Stomach smooth muscle (tissue), 2 donors: ENCODE results near the gene LAMA5.

Experiments
- H3K27ac ChIP-seq: one replicate; pipeline ENCODE4 v1.7.0; 2013; ENCODE audit warnings: mild to moderate bottlenecking, low read length, inconsistent platforms
- H3K27me3 ChIP-seq, 2 donors: one replicate each; pipeline ENCODE4 v1.7.0; 2013; ENCODE audit warnings: low read length in 2 of 2; ENCODE audit not compliant: insufficient read depth in 2 of 2, control insufficient read depth in 1 of 2
- H3K36me3 ChIP-seq, 2 donors: one replicate each; pipeline ENCODE4 v1.7.0; 2013; ENCODE audit warnings: low read length in 2 of 2; ENCODE audit not compliant: control insufficient read depth in 2 of 2, insufficient read depth in 2 of 2
- H3K4me1 ChIP-seq: one replicate; pipeline ENCODE4 v1.7.0; 2013; ENCODE audit warnings: low read length; ENCODE audit not compliant: control insufficient read depth, insufficient read depth
- H3K4me3 ChIP-seq, 2 donors: one replicate each; pipeline ENCODE4 v1.7.0; 2013; ENCODE audit warnings: low read length in 2 of 2
- H3K9ac ChIP-seq, 2 donors: one replicate each; pipeline ENCODE4 v1.7.0; 2013; ENCODE audit warnings: low read length in 2 of 2, mild to moderate bottlenecking in 1 of 2
- H3K9me3 ChIP-seq, 2 donors: one replicate each; pipeline ENCODE4 v1.7.0; 2013; ENCODE audit warnings: low read length in 2 of 2; ENCODE audit not compliant: control insufficient read depth in 2 of 2
- donor health status: healthy.
- donor health status: Pancreatic carcinoma.

The LAMA5 gene

GRCh38 chr20:62321521-62321948 is 45.6 kb downstream of the LAMA5 start:
- Histone ChIP-seq H3K27ac (no peak overlapping the region), H3K9ac (no peak overlapping the region), H3K4me1 (no peaks in the 10 kb centered on the region), H3K27me3 (no peaks in the 10 kb centered on the region), H3K9me3 (no peaks in the 10 kb centered on the region), H3K4me3 (no peak overlapping the region), H3K36me3 (peaks cover 47 to 50% of the 10 kb centered on the region in 2 donors)

GRCh38 chr20:62320581-62321354 is 46.3 kb downstream of the LAMA5 start:
- Histone ChIP-seq H3K9me3 (no peaks in the 10 kb centered on the region), H3K36me3 (peaks cover 48 to 51% of the 10 kb centered on the region in 2 donors), H3K27ac (no peak overlapping the region), H3K27me3 (no peaks in the 10 kb centered on the region), H3K4me3 (no peak overlapping the region), H3K4me1 (no peaks in the 10 kb centered on the region), H3K9ac (no peak overlapping the region)

DNA sequence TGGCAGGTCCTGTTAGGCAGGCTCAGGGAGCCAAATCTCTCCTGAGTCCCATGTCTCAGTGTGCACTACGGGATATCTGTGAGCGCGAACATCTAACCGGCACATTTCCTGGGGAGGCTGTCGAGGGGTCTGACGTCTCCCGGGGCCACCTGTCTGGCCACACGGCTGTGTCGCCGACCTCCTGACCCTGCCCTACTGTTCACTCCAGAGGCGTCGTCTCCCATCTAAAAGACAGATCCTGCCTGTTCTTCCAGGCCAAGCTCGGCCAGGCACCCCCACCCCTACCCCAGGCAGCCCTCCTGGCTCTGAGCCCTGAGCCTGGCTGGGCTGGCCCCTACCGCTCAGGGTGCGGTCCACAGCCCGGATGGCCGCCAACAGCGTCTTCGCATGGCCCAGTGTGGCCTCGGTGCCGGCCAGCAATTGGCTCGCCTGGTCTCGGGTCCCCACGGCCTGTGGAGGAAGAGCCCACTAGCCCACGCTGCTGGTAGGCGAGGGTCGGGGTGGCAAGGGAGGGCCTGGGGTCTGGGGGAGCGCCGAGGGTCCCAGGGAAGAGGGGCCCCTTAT is 47.7 kb downstream of the LAMA5 start:
- peaks cover 46 to 53% of the 10 kb centered on the region in 2 donors for H3K36me3 ChIP-seq
- H3K27me3 ChIP-seq, result no peaks in the 10 kb centered on the region
- peak overlapping the region; percentile 24 for H3K27ac ChIP-seq
- H3K4me1 ChIP-seq, result no peaks in the 10 kb centered on the region
- no peak overlapping the region for H3K4me3 ChIP-seq
- no peak overlapping the region for H3K9ac ChIP-seq
- H3K9me3 ChIP-seq, result no peaks in the 10 kb centered on the region

- no peaks in the 10 kb centered on the region for H3K4me1 ChIP-seq
- H3K36me3 ChIP-seq, result peaks cover 39 to 51% of the 10 kb centered on the region in 2 donors
- peak overlapping the region; percentile 24 for H3K27ac ChIP-seq
- no peak overlapping the region for H3K4me3 ChIP-seq
- H3K27me3 ChIP-seq, result no peaks in the 10 kb centered on the region
- H3K9me3 ChIP-seq, result no peaks in the 10 kb centered on the region
- H3K9ac ChIP-seq, result no peak overlapping the region
These were observed 48.4 kb downstream of the LAMA5 start for GRCh38 chr20:62318400-62319345.

- Histone ChIP-seq H3K27ac (no peak overlapping the region), H3K4me3 (no peak overlapping the region), H3K27me3 (no peaks in the 10 kb centered on the region), H3K36me3 (peaks cover 45 to 60% of the 10 kb centered on the region in 2 donors), H3K9ac (no peak overlapping the region), H3K4me1 (no peaks in the 10 kb centered on the region), H3K9me3 (no peaks in the 10 kb centered on the region)
These were observed 49.9 kb downstream of the LAMA5 start for GRCh38 chr20:62317167-62317655.

- H3K36me3 ChIP-seq, result peaks cover 51 to 65% of the 10 kb centered on the region in 2 donors
- no peak overlapping the region for H3K9ac ChIP-seq
- no peaks in the 10 kb centered on the region for H3K27me3 ChIP-seq
- no peaks in the 10 kb centered on the region for H3K4me1 ChIP-seq
- H3K9me3 ChIP-seq, result no peaks in the 10 kb centered on the region
- no peak overlapping the region for H3K27ac ChIP-seq
- H3K4me3 ChIP-seq, result no peak overlapping the region
These were observed 50.6 kb downstream of the LAMA5 start for GRCh38 chr20:62316331-62317166.

GRCh38 chr20:62315773-62316172 is 51.3 kb downstream of the LAMA5 start:
- no peaks in the 10 kb centered on the region for H3K27me3 ChIP-seq
- no peaks in the 10 kb centered on the region for H3K9me3 ChIP-seq
- H3K4me3 ChIP-seq, result no peak overlapping the region
- H3K27ac ChIP-seq, result no peak overlapping the region
- H3K9ac ChIP-seq, result no peak overlapping the region
- H3K36me3 ChIP-seq, result peaks cover 55 to 71% of the 10 kb centered on the region in 2 donors
- H3K4me1 ChIP-seq, result no peaks in the 10 kb centered on the region

- Histone ChIP-seq H3K27ac (no peak overlapping the region), H3K9me3 (no peaks in the 10 kb centered on the region), H3K36me3 (peaks cover 51 to 64% of the 10 kb centered on the region in 2 donors), H3K4me3 (no peak overlapping the region), H3K4me1 (peaks cover 2% of the 10 kb centered on the region), H3K27me3 (no peaks in the 10 kb centered on the region), H3K9ac (no peak overlapping the region)
These were observed 52.3 kb downstream of the LAMA5 start for GRCh38 chr20:62314711-62315302.

DNA sequence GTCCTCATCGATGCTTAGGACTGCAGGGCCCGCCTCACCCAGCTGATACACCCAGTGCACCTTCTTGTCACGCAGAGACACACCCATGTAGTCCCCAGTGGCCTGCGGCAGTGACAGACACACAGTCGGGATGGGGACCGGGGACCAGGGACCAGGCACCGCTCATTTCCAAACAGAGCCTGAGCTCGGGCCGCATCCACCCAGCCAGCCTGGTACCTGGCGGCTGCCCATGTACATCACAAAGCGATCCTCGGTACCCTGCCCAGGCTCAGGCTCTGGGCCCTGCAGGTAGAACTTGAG is 52.8 kb downstream of the LAMA5 start:
- H3K36me3 ChIP-seq, result peaks cover 48 to 64% of the 10 kb centered on the region in 2 donors
- no peak overlapping the region for H3K27ac ChIP-seq
- peaks cover 2% of the 10 kb centered on the region for H3K4me1 ChIP-seq
- no peak overlapping the region for H3K9ac ChIP-seq
- H3K27me3 ChIP-seq, result no peaks in the 10 kb centered on the region
- no peaks in the 10 kb centered on the region for H3K9me3 ChIP-seq
- no peak overlapping the region for H3K4me3 ChIP-seq
